ENCODE data around the gene FUZ.
A peak's percentile ranks its signal among the peaks of the same experiment; 100 is the strongest.

Gene FUZ

GRCh38 chr19:49850487-49851342, 37.6 kb upstream of the FUZ start, which contains the start of gene PTOV1:
PTOV1 (plus strand) TSS chr19:49851159.
- DNase-seq = peak; percentile 91

- no peak for DNase-seq
These were observed 37.1 kb upstream of the FUZ start for GRCh38 chr19:49850221-49850486.

- DNase-seq = no peak
These were observed 36.5 kb upstream of the FUZ start for GRCh38 chr19:49849433-49850220.

GRCh38 chr19:49848938-49849337, 35.8 kb upstream of the FUZ start:
- DNase-seq = no peak

GRCh38 chr19:49847731-49848696, 34.9 kb upstream of the FUZ start:
- no peak for DNase-seq

GRCh38 chr19:49846408-49846807, 33.3 kb upstream of the FUZ start:
- DNase-seq = no peak

- no peak for DNase-seq
These were observed 32.3 kb upstream of the FUZ start for GRCh38 chr19:49845414-49845813.

GRCh38 chr19:49844138-49845095, 31.3 kb upstream of the FUZ start:
- DNase-seq = no peak

- no peak for DNase-seq
These were observed 30.2 kb upstream of the FUZ start for GRCh38 chr19:49843265-49843664.

GRCh38 chr19:49840736-49841249, 27.7 kb upstream of the FUZ start:
- no peak for DNase-seq

GRCh38 chr19:49840321-49840720, 27.2 kb upstream of the FUZ start:
- DNase-seq = no peak

GRCh38 chr19:49839713-49840112, 26.6 kb upstream of the FUZ start:
- no peak for DNase-seq

- no peak for DNase-seq
These were observed 25.9 kb upstream of the FUZ start for GRCh38 chr19:49838885-49839588.

GRCh38 chr19:49837425-49837824, 24.3 kb upstream of the FUZ start:
- no peak for DNase-seq

- no peak for DNase-seq
These were observed 23.9 kb upstream of the FUZ start for GRCh38 chr19:49837009-49837310.

- no peak for DNase-seq
These were observed 23.3 kb upstream of the FUZ start for GRCh38 chr19:49836176-49837008.

- DNase-seq = no peak
These were observed 22.5 kb upstream of the FUZ start for GRCh38 chr19:49835562-49835961.

- DNase-seq = no peak
These were observed 20.5 kb upstream of the FUZ start for GRCh38 chr19:49833599-49833998.

GRCh38 chr19:49832556-49832955, 19.5 kb upstream of the FUZ start:
- no peak for DNase-seq

- DNase-seq = no peak
These were observed 18.5 kb upstream of the FUZ start for GRCh38 chr19:49831592-49831991.
